Keratinocyte (primary cell): ENCODE measurements around the gene CNPPD1. TPM values are rescaled to one million over a fixed set of nuclear protein-coding genes. Genes with fewer than 3 reads are reported as not detected.

Source experiments
- DNase-seq: peaks from one replicate; pipeline ENCODE4 v3.0.0-alpha.2; 2011; ENCODE audit warnings: low read depth, missing footprints, low spot score
- FAIRE-seq: peaks from 2 replicates; lab custom pipeline; 2011; peaks lifted over from hg19 to GRCh38; lab: Jason Lieb, UNC
- H2AFZ ChIP-seq: 2 replicates; pipeline ENCODE4 v1.6.0; 2012; ENCODE audit warnings: low read length, control low read depth, inconsistent platforms; ENCODE audit not compliant: control insufficient read depth
- H3K27ac ChIP-seq: 2 replicates; pipeline ENCODE4 v1.5.1; 2011; ENCODE audit warnings: low read length; ENCODE audit not compliant: control insufficient read depth, insufficient read depth
- H3K27me3 ChIP-seq: 3 replicates; pipeline ENCODE4 v1.6.0; 2011; ENCODE audit warnings: low read length; ENCODE audit not compliant: control insufficient read depth, insufficient read depth; ENCODE audit errors: extremely low read depth
- H3K36me3 ChIP-seq, 2 experiments: 2 replicates in 1 of 2; 3 replicates in 1 of 2; pipeline ENCODE4 v1.5.1; 2011; ENCODE audit warnings: low read length in 2 of 2, mild to moderate bottlenecking in 1 of 2; ENCODE audit not compliant: control insufficient read depth in 2 of 2, insufficient read depth in 2 of 2; ENCODE audit errors: extremely low read depth in 1 of 2
- H3K4me1 ChIP-seq: 3 replicates; pipeline ENCODE4 v1.5.1; 2011; ENCODE audit warnings: low read length; ENCODE audit not compliant: control insufficient read depth, insufficient read depth; ENCODE audit errors: extremely low read depth
- H3K4me2 ChIP-seq: 3 replicates; pipeline ENCODE4 v1.6.0; 2011; ENCODE audit warnings: low read depth, low read length; ENCODE audit not compliant: control insufficient read depth, insufficient read depth; ENCODE audit errors: extremely low read depth
- H3K4me3 ChIP-seq, 3 experiments: fragments of 200-600 bp in 1 of 3; sonication (generic) in 1 of 3; 2 replicates in 2 of 3; 3 replicates in 1 of 3; pipeline ENCODE4 v1.5.1; 2011 to 2016; ENCODE audit warnings: low read length in 3 of 3, mild to moderate bottlenecking in 3 of 3, control low read depth in 2 of 3, inconsistent platforms in 1 of 3, low read depth in 1 of 3, mixed read lengths in 1 of 3, mixed run types in 1 of 3, moderate library complexity in 1 of 3; ENCODE audit not compliant: control insufficient read depth in 2 of 3, insufficient read depth in 2 of 3; ENCODE audit errors: extremely low read depth in 1 of 3
- H3K79me2 ChIP-seq: 2 replicates; pipeline ENCODE4 v1.6.0; 2012; ENCODE audit warnings: low read length; ENCODE audit not compliant: control insufficient read depth, insufficient read depth
- H3K9ac ChIP-seq: 3 replicates; pipeline ENCODE4 v1.6.0; 2011; ENCODE audit warnings: low read length; ENCODE audit not compliant: control insufficient read depth, insufficient read depth; ENCODE audit errors: extremely low read depth
- H3K9me1 ChIP-seq: 3 replicates; pipeline ENCODE4 v1.6.0; 2011; ENCODE audit warnings: low read length; ENCODE audit not compliant: control insufficient read depth, insufficient read depth; ENCODE audit errors: extremely low read depth
- H3K9me3 ChIP-seq: 2 replicates; pipeline ENCODE4 v1.5.1; 2012; ENCODE audit warnings: low read depth, low read length; ENCODE audit not compliant: control insufficient read depth
- H4K20me1 ChIP-seq: 3 replicates; pipeline ENCODE4 v1.6.0; 2011; ENCODE audit warnings: low read length; ENCODE audit not compliant: control insufficient read depth, insufficient read depth; ENCODE audit errors: extremely low read depth
- CTCF ChIP-seq, 3 experiments: IDR thresholded peaks in 1 of 3; conservative IDR thresholded peaks in 1 of 3; optimal IDR thresholded peaks in 1 of 3; 2 replicates in 2 of 3; 3 replicates in 1 of 3; pipeline versions ENCODE3 to v1.5.1; 2011; ENCODE audit warnings: low read length in 3 of 3, mild to moderate bottlenecking in 3 of 3, moderate library complexity in 2 of 3, control low read depth in 1 of 3, inconsistent platforms in 1 of 3; ENCODE audit not compliant: insufficient read depth in 2 of 3; ENCODE audit errors: extremely low read depth in 1 of 3
- EZH2 ChIP-seq: IDR thresholded peaks from one replicate; pipeline ENCODE4 v1.6.1; 2012; ENCODE audit warnings: inconsistent platforms, mild to moderate bottlenecking, low read length, moderate library complexity
- dilution Hi-C: fragments of 300-500 bp; cut with MboI; formaldehyde crosslinking; loops from one replicate; pipeline ENCODE4 v1.7.0; 2020; ENCODE audit warnings: low sequenced_read_pairs; ENCODE audit not compliant: extremely low pct_ligation_motif_present
- polyA plus RNA-seq, 5 experiments: library from polyadenylated mRNA; depleted of rRNA in 3 of 5; stranded (reverse) in 3 of 5; stranded (forward) in 1 of 5; unstranded in 1 of 5; fragments of >200 nt; gene quantifications; 1 replicate in 1 of 5; 2 replicates in 3 of 5; 3 replicates in 1 of 5; pipeline versions ENCODE4 v1.2.1 to v1.2.3, GENCODE V29; 2011 to 2012; ENCODE audit warnings: missing spikeins in 2 of 5, low read depth in 1 of 5, low replicate concordance in 1 of 5

CNPPD1 gene
- polyA plus RNA-seq, 1 donor (not counting 4 experiments of a cell fraction or from before 2014, with no cell fraction given): 26.1 TPM

GRCh38 chr2:219174801-219175200 is 1.9 kb downstream of the CNPPD1 start:
- no peak overlapping the region for H3K9ac ChIP-seq
- H3K79me2 ChIP-seq: peaks cover 21% of the 10 kb centered on the region
- FAIRE-seq (no peak), DNase-seq (no peak)
- H3K27me3 ChIP-seq: no peaks in the 10 kb centered on the region
- TF ChIP-seq EZH2: no peak
- no peak for TF ChIP-seq CTCF (optimal IDR thresholded peaks at IDR 0.05 in 1 of 3, IDR thresholded peaks at IDR 0.05 in 1 of 3, conservative IDR thresholded peaks at IDR 0.05 in 1 of 3; ENCODE audit: extremely low read depth in 1 of 3, insufficient read depth in 2 of 3, low read length in 3 of 3)
- no peak overlapping the region for H3K4me2 ChIP-seq
- peaks cover 20% of the 10 kb centered on the region for H3K4me1 ChIP-seq
- no peaks in the 10 kb centered on the region for H3K9me1 ChIP-seq
- no peak overlapping the region for H2AFZ ChIP-seq
- no peak overlapping the region for H3K4me3 ChIP-seq
- no peaks in the 10 kb centered on the region for H4K20me1 ChIP-seq
- H3K9me3 ChIP-seq: no peaks in the 10 kb centered on the region
- no peak overlapping the region for H3K27ac ChIP-seq
- H3K36me3 ChIP-seq: peaks cover 18 to 19% of the 10 kb centered on the region in 2 experiments
- dilution Hi-C loops: no loop called here

GRCh38 chr2:219174146-219174545 is 2.6 kb downstream of the CNPPD1 start:
- Histone ChIP-seq H3K79me2 (peaks cover 16% of the 10 kb centered on the region), H3K4me2 (no peak overlapping the region), H3K36me3 (peaks cover 15 to 18% of the 10 kb centered on the region in 2 experiments), H3K4me1 (peaks cover 17% of the 10 kb centered on the region), H3K4me3 (no peak overlapping the region), H3K9me1 (no peaks in the 10 kb centered on the region), H3K9me3 (no peaks in the 10 kb centered on the region), H3K27me3 (no peaks in the 10 kb centered on the region), H2AFZ (no peak overlapping the region), H3K9ac (no peak overlapping the region), H3K27ac (no peak overlapping the region), H4K20me1 (no peaks in the 10 kb centered on the region)
- FAIRE-seq (no peak), DNase-seq (no peak)
- TF ChIP-seq EZH2: no peak
- no peak for TF ChIP-seq CTCF (optimal IDR thresholded peaks at IDR 0.05 in 1 of 3, IDR thresholded peaks at IDR 0.05 in 1 of 3, conservative IDR thresholded peaks at IDR 0.05 in 1 of 3; ENCODE audit: extremely low read depth in 1 of 3, insufficient read depth in 2 of 3, low read length in 3 of 3)
- dilution Hi-C loops: no loop called here
